GM21737 (cell line): Measurements from ENCODE around the gene NHP2.

ENCODE experiments used
- ATAC-seq: cut with Tn5 transposase; IDR thresholded peaks from one replicate; pipeline ENCODE4 v1.9.1; 2021; ENCODE audit warnings: mild to moderate bottlenecking, moderate library complexity; ENCODE audit not compliant: unreplicated experiment

NHP2 gene

DNA sequence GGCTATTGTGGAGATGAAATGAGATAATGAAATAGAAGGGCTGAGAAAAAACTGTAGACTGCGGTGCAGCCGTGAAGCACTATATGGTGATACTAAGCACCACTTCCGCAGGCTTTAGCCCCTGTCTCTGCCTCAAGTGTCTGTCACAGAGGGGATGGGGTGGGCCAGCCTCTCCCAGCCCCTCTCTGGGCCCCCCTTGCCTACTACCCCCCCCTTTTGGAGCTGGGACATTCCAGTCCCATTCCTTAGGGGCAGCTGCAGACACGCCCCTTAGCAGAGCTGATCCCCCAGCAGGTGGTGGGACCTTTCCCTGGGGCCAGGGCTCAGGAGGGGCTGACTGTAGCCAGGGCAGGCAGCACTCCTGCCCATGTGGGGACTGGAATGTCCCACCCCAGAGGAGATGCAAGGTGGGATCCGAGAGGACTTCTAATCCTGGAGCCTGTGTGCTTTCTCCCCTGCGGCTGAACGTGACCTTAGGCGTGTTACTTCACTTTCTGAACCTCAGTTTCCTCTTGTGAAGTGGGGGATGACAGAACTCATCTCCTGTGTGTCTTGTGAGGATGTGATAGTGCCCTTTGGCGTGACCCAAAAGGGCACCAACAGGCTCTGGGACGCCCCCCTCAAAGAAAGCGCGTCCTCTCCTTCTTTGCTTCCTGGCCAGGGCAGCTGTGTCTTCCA is 38.4 kb downstream of the NHP2 start:
- no peak for ATAC-seq

- ATAC-seq = no peak
Measured at GRCh38 chr5:178114325-178115135, 39.2 kb downstream of the NHP2 start.

- no peak for ATAC-seq
Measured at GRCh38 chr5:178113841-178114324, 39.8 kb downstream of the NHP2 start.

DNA sequence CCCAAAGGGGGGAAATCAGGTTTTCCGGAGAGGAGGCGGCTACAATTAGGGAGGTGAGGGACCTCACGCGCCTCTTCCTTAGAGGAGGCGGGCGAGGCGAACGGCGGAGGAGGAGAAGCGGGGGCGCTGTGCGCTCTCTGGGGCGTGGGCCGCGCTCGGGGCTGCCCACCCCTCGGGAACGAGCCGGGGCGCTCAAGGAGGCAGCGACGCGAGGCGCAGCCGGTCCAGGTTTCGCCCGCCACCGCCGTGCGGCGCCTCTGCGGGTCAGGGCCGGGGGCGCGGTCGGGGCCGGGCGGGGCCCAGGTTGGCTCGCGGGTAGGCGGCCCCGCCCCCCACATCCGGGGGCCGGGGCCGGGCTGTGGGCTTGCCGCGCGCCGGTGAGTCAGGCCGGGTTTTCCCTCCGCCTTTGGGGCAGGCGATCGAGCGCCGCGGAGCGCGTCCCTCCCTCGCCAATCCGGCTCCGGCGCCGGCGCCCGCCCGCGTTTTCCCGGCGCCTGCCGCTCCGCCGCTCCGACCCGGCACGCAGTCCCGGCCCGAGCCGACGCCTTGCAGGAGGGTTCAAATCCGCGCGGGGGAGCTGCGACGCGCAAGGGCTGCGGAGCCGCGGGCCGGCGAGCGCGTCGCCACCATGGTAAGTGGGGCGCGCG is 40.4 kb downstream of the NHP2 start, which contains the start of gene N4BP3:
TSS of gene N4BP3 (plus strand) at position 392 of the 647 bp plus-strand sequence. CDS start 6,052 bp downstream, outside the sequence.
- ATAC-seq = peak; percentile 44

- no peak for ATAC-seq
Measured at GRCh38 chr5:178112545-178112944, 41.1 kb downstream of the NHP2 start.

- ATAC-seq = no peak
Measured at GRCh38 chr5:178111925-178112324, 41.8 kb downstream of the NHP2 start.

GRCh38 chr5:178110511-178110910 is 43.2 kb downstream of the NHP2 start:
- ATAC-seq = no peak

DNA sequence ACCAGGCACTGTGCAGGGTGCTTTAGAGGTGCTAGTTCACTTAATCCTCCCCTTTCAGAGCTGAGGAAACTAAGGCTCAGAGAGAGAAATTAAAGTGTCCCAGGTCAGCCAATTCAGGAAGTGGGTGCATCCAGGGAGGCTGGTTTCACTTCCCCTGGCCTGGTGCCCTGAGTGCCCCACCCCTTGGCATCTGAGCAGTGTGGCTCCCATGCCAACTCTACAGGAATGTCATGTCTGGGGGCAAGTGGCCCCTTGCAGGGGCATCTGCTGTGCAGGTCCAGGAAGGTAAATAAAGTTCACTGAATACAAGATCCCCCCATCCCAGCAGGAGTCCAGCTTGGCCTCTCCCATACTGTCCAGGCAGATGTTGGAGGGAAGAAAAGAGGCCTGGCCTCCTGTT is 44.7 kb downstream of the NHP2 start:
- no peak for ATAC-seq

GRCh38 chr5:178108446-178108845 is 45.2 kb downstream of the NHP2 start:
- no peak for ATAC-seq

- ATAC-seq = no peak
Measured at GRCh38 chr5:178107756-178108310, 45.9 kb downstream of the NHP2 start.

- no peak for ATAC-seq
Measured at GRCh38 chr5:178106556-178107239, 47.0 kb downstream of the NHP2 start.

DNA sequence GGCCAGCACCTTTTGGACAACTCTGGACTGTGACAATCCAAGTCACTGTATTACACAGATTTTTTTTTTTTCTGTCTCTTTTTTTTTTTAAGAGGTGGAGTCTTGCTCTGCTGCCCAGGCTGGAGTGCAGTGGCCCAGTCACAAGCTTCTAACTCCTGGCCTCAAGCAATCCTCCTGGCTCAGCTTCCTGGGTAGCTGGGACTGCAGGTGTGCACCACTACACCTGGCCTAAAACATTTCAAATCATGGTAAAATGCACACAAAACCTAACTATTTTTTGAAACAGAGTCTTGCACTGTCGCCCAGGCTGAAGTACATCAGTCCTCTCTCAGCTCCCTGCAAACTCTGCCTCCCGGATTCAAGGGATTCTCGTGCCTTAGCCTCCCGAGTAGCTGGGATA is 47.6 kb downstream of the NHP2 start:
- no peak for ATAC-seq

DNA sequence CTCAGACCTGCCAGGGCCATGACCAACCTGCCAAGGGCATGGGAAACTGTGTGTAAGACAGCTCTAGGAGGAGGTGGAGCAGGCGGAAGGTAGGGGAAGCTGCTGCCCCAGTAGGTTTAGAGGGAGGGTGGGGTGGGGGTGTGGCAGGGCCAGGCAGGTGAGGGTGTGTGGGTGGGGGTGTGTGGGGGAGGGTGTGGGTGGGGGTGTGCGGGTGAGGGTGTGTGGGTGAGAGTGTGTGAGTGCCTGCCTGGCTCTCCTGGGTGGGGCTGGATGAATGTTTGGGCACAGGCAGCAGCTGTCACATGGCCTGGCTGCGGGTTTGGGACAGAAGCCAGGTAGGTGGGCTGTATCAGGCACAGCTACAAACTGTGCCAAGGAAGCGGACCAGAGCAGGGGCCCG is 49.2 kb downstream of the NHP2 start:
- ATAC-seq = no peak

GRCh38 chr5:178103612-178104011 is 50.1 kb downstream of the NHP2 start:
- no peak for ATAC-seq
